ENCODE data around the gene ETFDH. TPM values are rescaled to one million over a fixed set of nuclear protein-coding genes. Genes with fewer than 3 reads are reported as not detected.

Gene ETFDH
- total RNA-seq, 3 donors from 2014 or later (not counting 1 experiment from before 2014, with no cell fraction given): 20.3 to 36.7 (median 22.2) TPM

- H3K4me3 Mint-ChIP-seq: peak overlapping the region; percentile 99
- peak in 1 of 2 donors; percentile 52 for DNase-seq
- WGBS (ENCODE audit: insufficient coverage): 28% methylated on average over 16 of the region's 16 CpGs
- H3K4me3 ChIP-seq (ENCODE audit: low read length): peak overlapping the region; percentile 76
- H3K36me3 ChIP-seq (ENCODE audit: control insufficient read depth, insufficient read depth, low read length): peaks cover 33% of the 10 kb centered on the region
- no peak for TF ChIP-seq CTCF (IDR thresholded peaks at IDR 0.05)
- H3K4me1 Mint-ChIP-seq: peaks cover 34 to 50% of the 10 kb centered on the region in 2 donors
- no peak for ATAC-seq
- H3K4me1 ChIP-seq (ENCODE audit: control insufficient read depth, insufficient read depth, low read length): peaks cover 16% of the 10 kb centered on the region
- intact Hi-C loops (cut with micrococcal nuclease): loop anchor here (2.0 to 5.0 kb wide), 3 partner anchors 46 to 380 kb away; partner anchors contain the start of genes ETFDH, FNIP2 and RAPGEF2
- peak overlapping the region; percentile 87 for H3K27ac ChIP-seq (ENCODE audit: low read length)
- H3K36me3 Mint-ChIP-seq: peaks cover 17% of the 10 kb centered on the region
- no peaks in the 10 kb centered on the region for H3K9me3 Mint-ChIP-seq
- H3K9me3 ChIP-seq (ENCODE audit: control insufficient read depth, insufficient read depth, low read length): no peaks in the 10 kb centered on the region
- H3K27me3 ChIP-seq (ENCODE audit: control insufficient read depth, insufficient read depth, low read length): peaks cover 3% of the 10 kb centered on the region
- peak overlapping the region; percentile 97 to 99 for H3K27ac Mint-ChIP-seq
- H3K27me3 Mint-ChIP-seq (ENCODE audit: low read depth in 2 of 2): peaks cover 0 to 10% of the 10 kb centered on the region in 2 donors
These were observed 50.3 kb downstream of the ETFDH start for GRCh38 chr4:158722291-158722916.

- H3K27me3 ChIP-seq (ENCODE audit: control insufficient read depth, insufficient read depth, low read length): peaks cover 4% of the 10 kb centered on the region
- H3K4me1 ChIP-seq (ENCODE audit: control insufficient read depth, insufficient read depth, low read length): peaks cover 16% of the 10 kb centered on the region
- intact Hi-C loops (cut with micrococcal nuclease): loop anchor here (2.0 to 5.0 kb wide), 3 partner anchors 46 to 379 kb away; partner anchors contain the start of genes ETFDH, FNIP2 and RAPGEF2
- peak within 1 kb of the TSS; percentile 76 for H3K4me3 ChIP-seq (ENCODE audit: low read length)
- ATAC-seq (peak; percentile 84 to 90 (median 86)), DNase-seq (peak; percentile 79 to 89)
- H3K36me3 ChIP-seq (ENCODE audit: control insufficient read depth, insufficient read depth, low read length): peaks cover 27% of the 10 kb centered on the region
- peak within 1 kb of the TSS; percentile 99 for H3K4me3 Mint-ChIP-seq
- peaks cover 3 to 11% of the 10 kb centered on the region in 2 donors for H3K27me3 Mint-ChIP-seq (ENCODE audit: low read depth in 2 of 2)
- H3K9me3 ChIP-seq (ENCODE audit: control insufficient read depth, insufficient read depth, low read length): no peaks in the 10 kb centered on the region
- WGBS (ENCODE audit: insufficient coverage): under 1% methylated on average over 65 of the region's 65 CpGs
- H3K27ac ChIP-seq (ENCODE audit: low read length): peak within 1 kb of the TSS; percentile 87
- peaks cover 34 to 42% of the 10 kb centered on the region in 2 donors for H3K4me1 Mint-ChIP-seq
- H3K9me3 Mint-ChIP-seq: no peaks in the 10 kb centered on the region
- TF ChIP-seq CTCF (IDR thresholded peaks at IDR 0.05): no peak
- peaks cover 10% of the 10 kb centered on the region for H3K36me3 Mint-ChIP-seq
- peak within 1 kb of the TSS; percentile 97 to 99 for H3K27ac Mint-ChIP-seq
These were observed 51.1 kb downstream of the ETFDH start, which contains the start of gene PPID for GRCh38 chr4:158722917-158723793. TSS of gene PPID (minus strand) at chr4:158723396. CDS start at chr4:158723288, 108 bp downstream.

GRCh38 chr4:158724637-158725036 is 52.5 kb downstream of the ETFDH start:
- DNase-seq (no peak), ATAC-seq (no peak)
- no peak overlapping the region for H3K4me3 ChIP-seq (ENCODE audit: low read length)
- H3K36me3 Mint-ChIP-seq: peaks cover 1% of the 10 kb centered on the region
- peaks cover 11% of the 10 kb centered on the region for H3K27me3 ChIP-seq (ENCODE audit: control insufficient read depth, insufficient read depth, low read length)
- peaks cover 16% of the 10 kb centered on the region for H3K4me1 ChIP-seq (ENCODE audit: control insufficient read depth, insufficient read depth, low read length)
- peaks cover 29 to 31% of the 10 kb centered on the region in 2 donors for H3K4me1 Mint-ChIP-seq
- TF ChIP-seq CTCF (IDR thresholded peaks at IDR 0.05): no peak
- peak overlapping the region; percentile 99 for H3K4me3 Mint-ChIP-seq
- H3K27ac ChIP-seq (ENCODE audit: low read length): no peak overlapping the region
- H3K36me3 ChIP-seq (ENCODE audit: control insufficient read depth, insufficient read depth, low read length): peaks cover 12% of the 10 kb centered on the region
- intact Hi-C loops (cut with micrococcal nuclease): loop anchor here (5.0 kb wide), 1 partner anchor 378 kb away; the partner anchor contains the start of gene RAPGEF2
- peak overlapping the region; percentile 97 to 99 for H3K27ac Mint-ChIP-seq
- H3K9me3 ChIP-seq (ENCODE audit: control insufficient read depth, insufficient read depth, low read length): no peaks in the 10 kb centered on the region
- peaks cover 17 to 26% of the 10 kb centered on the region in 2 donors for H3K27me3 Mint-ChIP-seq (ENCODE audit: low read depth in 2 of 2)
- 100% methylated on average over 2 of the region's 4 CpGs for WGBS (ENCODE audit: insufficient coverage)
- H3K9me3 Mint-ChIP-seq: no peaks in the 10 kb centered on the region

Data from natural killer cell (primary cell).